ENCODE results near the gene KDM4D.

DNA sequence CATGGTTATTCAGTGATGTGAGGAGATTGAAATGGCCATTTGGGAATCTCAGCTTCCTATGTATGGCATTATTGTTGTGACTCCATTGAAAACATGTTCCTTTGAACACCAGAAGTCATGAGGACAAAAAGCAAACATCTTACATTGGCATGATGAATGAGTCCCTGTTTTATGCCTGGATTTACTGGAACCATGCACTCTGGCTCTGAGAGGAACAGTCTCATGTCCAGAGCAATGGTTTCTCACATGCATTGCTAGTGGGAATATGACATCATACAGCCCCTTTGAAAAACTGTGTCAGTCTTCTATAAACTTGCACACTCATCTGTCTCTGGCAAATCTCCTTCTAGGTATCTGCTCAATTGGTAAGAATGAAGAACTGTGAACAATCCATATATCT is 72.3 kb downstream of the KDM4D start:
- TF ChIP-seq, protein P1, sequence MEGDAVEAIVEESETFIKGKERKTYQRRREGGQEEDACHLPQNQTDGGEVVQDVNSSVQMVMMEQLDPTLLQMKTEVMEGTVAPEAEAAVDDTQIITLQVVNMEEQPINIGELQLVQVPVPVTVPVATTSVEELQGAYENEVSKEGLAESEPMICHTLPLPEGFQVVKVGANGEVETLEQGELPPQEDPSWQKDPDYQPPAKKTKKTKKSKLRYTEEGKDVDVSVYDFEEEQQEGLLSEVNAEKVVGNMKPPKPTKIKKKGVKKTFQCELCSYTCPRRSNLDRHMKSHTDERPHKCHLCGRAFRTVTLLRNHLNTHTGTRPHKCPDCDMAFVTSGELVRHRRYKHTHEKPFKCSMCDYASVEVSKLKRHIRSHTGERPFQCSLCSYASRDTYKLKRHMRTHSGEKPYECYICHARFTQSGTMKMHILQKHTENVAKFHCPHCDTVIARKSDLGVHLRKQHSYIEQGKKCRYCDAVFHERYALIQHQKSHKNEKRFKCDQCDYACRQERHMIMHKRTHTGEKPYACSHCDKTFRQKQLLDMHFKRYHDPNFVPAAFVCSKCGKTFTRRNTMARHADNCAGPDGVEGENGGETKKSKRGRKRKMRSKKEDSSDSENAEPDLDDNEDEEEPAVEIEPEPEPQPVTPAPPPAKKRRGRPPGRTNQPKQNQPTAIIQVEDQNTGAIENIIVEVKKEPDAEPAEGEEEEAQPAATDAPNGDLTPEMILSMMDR (IDR thresholded peaks at IDR 0.05) = no peak
- TF ChIP-seq POLR2A (IDR thresholded peaks at IDR 0.05) = no peak
